ENCODE measurements around the gene FGF4.

GRCh38 chr11:69731110-69731509 lies 44.0 kb downstream of the FGF4 start:
- no peak for TF ChIP-seq CTCF (conservative IDR thresholded peaks at IDR 0.05)
- TF ChIP-seq ZFX (IDR thresholded peaks at IDR 0.05) = no peak

Measured in C4-2B (cell line).